ENCODE data around the gene RBM33. TPM values are rescaled to one million over a fixed set of nuclear protein-coding genes. Genes with fewer than 3 reads are reported as not detected.

The RBM33 gene
- total RNA-seq, 1 experiment from 2014 or later = 45.2 TPM

DNA sequence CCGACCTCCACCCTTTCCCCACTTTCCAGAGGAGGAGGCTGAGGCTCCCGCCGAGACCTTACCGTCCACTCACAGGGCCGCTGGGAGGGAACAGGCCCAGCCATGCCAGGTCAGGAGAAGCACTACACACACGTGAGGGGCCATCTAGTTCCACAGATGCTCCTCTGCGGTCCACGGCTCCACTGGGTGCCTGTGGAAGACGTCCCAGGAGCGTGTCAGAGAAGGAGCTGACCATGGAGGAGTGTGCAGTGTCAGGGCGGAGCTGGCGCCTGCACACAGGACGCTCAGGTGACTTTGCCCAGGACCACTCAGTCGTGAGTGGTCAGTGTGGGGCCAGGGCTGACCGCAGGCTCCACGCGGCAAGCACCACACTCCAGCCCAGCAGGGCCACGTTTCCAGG is 175.8 kb downstream of the RBM33 start:
- DNase-seq (ENCODE audit: low spot score) = no peak

DNA sequence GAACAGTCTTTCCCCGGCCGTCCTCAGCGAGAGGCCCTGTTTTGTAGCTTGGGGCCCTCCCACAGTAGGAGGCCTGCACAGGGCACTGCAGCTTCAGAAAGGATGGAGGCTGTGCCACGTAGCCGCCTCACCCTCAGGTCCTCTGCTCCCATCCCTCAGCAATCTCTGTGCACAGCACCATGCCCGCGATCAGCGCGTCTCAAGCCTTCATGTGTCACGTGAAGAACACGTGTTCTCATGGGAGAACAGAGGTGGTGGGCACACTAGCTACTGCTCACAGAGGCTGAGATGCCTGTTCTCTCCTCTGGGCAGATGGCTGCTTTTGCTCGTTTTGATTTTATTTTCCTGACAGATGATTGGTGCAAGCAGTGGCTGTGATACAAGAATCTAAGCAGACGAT is 176.3 kb downstream of the RBM33 start:
- DNase-seq (ENCODE audit: low spot score) = no peak

DNA sequence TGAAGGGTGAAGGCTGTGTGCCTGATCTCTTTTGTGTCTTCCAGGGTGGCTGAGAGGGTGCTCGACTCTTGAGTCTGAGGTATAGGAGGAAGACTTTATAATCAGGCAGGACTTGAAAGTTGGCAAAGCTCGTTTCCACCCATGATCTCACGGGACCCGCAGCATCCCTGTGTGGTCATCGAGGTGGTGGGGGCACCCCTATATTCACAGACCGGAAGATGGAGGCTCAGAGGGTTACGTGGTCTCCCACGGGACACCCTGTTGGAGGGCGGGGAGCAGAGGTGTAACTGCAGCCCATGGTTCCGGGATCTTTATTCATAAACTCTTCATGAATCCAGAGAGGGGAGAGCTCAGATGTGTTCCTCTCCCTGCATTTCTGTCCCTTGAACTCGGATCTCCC is 177.4 kb downstream of the RBM33 start:
- DNase-seq (ENCODE audit: low spot score) = no peak

DNA sequence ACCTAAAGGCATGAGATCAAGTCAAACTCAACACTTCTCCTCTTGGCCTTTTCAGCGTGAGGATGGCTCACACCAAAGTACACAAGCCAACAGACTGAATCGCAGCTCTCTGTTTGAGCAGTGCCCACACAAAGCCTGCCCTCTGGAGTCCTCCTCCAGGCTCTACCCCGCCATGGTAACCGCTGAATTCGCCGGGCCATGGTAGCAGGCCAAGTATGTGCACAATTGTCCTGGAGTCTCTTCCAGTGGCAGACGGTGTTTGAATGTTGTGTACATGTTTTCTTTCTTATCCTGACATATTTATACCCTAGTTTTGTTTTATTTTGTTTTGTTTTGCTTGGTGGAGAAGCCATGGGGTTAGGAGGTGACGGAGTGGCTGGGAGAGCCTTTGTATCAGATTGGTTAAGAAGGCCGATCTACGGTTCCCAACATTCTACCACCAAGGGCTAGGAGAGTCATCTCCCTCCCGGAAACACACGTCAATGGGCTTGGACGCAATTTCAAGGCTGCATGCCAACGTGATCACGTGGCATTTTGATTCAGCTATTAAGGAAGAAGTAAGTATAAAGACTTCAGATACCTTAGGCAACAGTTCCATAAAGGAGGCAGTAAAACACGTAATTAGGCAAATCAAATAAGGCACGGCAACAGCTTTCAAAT is 179.9 kb downstream of the RBM33 start:
- DNase-seq (ENCODE audit: low spot score) = no peak

DNA sequence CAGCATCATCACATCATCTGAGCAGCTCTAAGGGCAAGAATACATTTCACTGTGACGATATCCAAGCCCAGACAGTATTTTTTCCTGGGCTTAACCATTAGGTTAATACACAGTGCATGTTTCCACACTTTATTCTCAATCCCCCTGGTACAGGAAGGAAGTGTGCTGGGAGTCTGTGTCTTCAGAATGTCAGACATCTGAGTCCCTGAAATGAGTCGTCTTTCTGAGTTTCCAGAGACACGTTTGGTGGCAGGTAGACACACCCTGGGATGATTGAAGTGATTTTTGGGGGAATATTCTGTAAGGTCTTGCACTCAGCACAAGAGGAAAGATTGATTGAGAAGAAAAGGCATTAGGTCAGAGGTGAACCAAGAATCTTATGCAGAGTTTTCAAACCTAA is 180.9 kb downstream of the RBM33 start:
- DNase-seq (ENCODE audit: low spot score) = no peak

DNA sequence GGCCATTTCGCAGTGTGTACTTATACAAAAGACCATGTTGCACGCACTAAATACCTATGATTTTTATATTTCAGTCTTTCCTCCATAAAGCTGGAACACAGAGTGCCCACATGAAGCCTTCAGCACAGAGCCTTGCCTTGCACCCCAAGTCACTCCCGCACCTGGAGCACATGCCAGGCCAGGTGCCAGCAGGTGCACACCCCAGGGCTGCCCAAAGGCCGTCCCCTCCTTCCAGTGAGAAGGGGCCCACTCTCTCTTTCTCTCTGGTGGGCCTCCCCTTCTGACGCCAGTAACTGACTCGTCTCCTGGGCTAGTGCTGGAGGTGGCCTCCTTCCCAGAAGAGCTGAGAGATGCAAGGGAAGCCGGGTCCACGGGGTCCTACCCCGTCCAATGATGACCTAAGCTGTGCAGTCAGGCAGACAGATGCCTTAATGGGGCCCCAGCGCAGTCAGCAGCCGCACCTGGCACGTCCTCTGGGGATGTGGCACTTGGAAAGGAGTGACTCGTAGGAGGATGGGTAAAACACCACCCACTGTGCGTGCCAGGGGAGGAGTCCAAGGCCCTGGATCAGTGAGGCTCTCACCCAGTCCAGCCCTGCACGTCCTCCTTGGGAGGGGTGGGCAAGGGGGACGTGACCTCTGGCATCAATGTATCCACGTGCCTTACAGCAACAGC is 185.5 kb downstream of the RBM33 start:
- no peak for DNase-seq (ENCODE audit: low spot score)

Other genes starting within 250 kb of the RBM33 start
- not detected in 2 replicates for gene EN2, start 186.5 kb upstream of the RBM33 start, total RNA-seq (2014; rRNA removed; shearing (Covaris generic))
- not detected in 2 replicates for gene CNPY1, start 98.1 kb upstream of the RBM33 start, total RNA-seq (2014; rRNA removed; shearing (Covaris generic))
- gene SHH, start 167.8 kb downstream of the RBM33 start, total RNA-seq (2014; rRNA removed; shearing (Covaris generic)) = 21.7 and 22.6 TPM in 2 replicates

Data from HT-29 (cell line).